Measurements from ENCODE around the gene NIP7. TPM values are rescaled to one million over a fixed set of nuclear protein-coding genes. Genes with fewer than 3 reads are reported as not detected.
A peak's percentile ranks its signal among the peaks of the same experiment; 100 is the strongest.

Gene NIP7
- total RNA-seq, 4 donors from 2014 or later, result 8.2 to 17.1 (median 11.7) TPM

- Histone ChIP-seq H3K9me3 (no peaks in the 10 kb centered on the region), H3K27me3 (no peaks in the 10 kb centered on the region), H3K4me3 (no peak overlapping the region), H3K27ac (no peak overlapping the region), H3K36me3 (peaks cover 2 to 80% (median 9%) of the 10 kb centered on the region in 3 donors), H3K4me1 (peaks cover 7 to 47% (median 17%) of the 10 kb centered on the region in 4 donors)
- TF ChIP-seq POLR2A (IDR thresholded peaks at IDR 0.05), result no peak
- TF ChIP-seq, protein P1, sequence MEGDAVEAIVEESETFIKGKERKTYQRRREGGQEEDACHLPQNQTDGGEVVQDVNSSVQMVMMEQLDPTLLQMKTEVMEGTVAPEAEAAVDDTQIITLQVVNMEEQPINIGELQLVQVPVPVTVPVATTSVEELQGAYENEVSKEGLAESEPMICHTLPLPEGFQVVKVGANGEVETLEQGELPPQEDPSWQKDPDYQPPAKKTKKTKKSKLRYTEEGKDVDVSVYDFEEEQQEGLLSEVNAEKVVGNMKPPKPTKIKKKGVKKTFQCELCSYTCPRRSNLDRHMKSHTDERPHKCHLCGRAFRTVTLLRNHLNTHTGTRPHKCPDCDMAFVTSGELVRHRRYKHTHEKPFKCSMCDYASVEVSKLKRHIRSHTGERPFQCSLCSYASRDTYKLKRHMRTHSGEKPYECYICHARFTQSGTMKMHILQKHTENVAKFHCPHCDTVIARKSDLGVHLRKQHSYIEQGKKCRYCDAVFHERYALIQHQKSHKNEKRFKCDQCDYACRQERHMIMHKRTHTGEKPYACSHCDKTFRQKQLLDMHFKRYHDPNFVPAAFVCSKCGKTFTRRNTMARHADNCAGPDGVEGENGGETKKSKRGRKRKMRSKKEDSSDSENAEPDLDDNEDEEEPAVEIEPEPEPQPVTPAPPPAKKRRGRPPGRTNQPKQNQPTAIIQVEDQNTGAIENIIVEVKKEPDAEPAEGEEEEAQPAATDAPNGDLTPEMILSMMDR (IDR thresholded peaks at IDR 0.05), result no peak
- TF ChIP-seq EP300 (IDR thresholded peaks at IDR 0.05), result no peak
- WGBS, 2 donors, result 74 to 90% methylated on average over 6 of the region's 6 CpGs
- no peak for DNase-seq (ENCODE audit: low spot score in 2 of 2)
Measured at GRCh38 chr16:69325784-69326171, 13.8 kb upstream of the NIP7 start.

GRCh38 chr16:69326172-69326873 lies 13.2 kb upstream of the NIP7 start:
- 60 to 65% methylated on average over 7 of the region's 7 CpGs for WGBS, 2 donors
- peaks cover 2 to 75% (median 3%) of the 10 kb centered on the region in 3 donors for H3K36me3 ChIP-seq
- no peak overlapping the region for H3K27ac ChIP-seq
- H3K4me1 ChIP-seq, result peaks cover 7 to 53% (median 17%) of the 10 kb centered on the region in 4 donors
- no peak overlapping the region for H3K4me3 ChIP-seq
- no peaks in the 10 kb centered on the region for H3K9me3 ChIP-seq
- DNase-seq (ENCODE audit: low spot score in 2 of 2), result no peak
- no peaks in the 10 kb centered on the region for H3K27me3 ChIP-seq
- TF ChIP-seq, protein P1 (IDR thresholded peaks at IDR 0.05), result no peak
- TF ChIP-seq EP300 (IDR thresholded peaks at IDR 0.05) (no peak), POLR2A (IDR thresholded peaks at IDR 0.05) (no peak)

DNA sequence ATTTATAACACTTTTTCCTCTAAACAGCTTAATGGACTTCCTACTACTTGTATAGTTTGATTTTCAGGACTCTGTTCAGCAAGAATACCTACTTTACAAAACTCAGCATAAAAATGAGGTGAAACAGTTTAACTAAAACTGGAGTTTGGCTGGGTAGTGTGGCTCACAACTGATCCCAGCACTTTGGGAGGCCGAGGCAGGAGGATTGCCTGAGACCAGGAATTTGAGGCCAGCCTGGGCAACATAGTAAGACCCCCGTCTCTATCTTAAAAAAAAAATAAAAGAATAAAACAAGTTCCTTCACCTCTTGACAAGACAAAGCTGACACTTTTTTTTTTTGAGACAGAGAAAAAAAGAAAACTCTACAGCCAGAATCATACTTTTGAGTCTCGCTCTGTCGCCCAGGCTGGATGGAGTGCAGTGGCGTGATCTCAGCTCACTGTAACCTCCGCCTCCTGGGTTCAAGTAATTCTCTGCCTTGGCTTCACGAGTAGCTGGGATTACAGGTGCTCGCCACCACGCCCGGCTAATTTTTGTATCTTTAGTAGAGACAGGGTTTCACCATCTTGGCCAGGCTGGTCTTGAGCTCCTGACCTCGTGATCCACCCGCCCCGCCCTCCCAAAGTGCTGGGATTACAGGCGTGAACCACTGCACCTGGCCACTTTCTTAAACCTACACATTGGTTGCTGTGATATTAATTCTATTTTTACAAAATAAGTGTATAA lies 11.8 kb upstream of the NIP7 start:
- no peak overlapping the region for H3K4me3 ChIP-seq
- no peak for DNase-seq (ENCODE audit: low spot score in 2 of 2)
- H3K27ac ChIP-seq, result no peak overlapping the region
- WGBS, 2 donors, result 91 to 92% methylated on average over 14 of the region's 14 CpGs
- no peak for TF ChIP-seq EP300 (IDR thresholded peaks at IDR 0.05)
- TF ChIP-seq, protein P1 (IDR thresholded peaks at IDR 0.05), result no peak
- TF ChIP-seq POLR2A (IDR thresholded peaks at IDR 0.05), result no peak
- no peaks in the 10 kb centered on the region for H3K9me3 ChIP-seq
- peaks cover 7 to 59% (median 17%) of the 10 kb centered on the region in 4 donors for H3K4me1 ChIP-seq
- H3K36me3 ChIP-seq, result peaks cover 2 to 73% (median 6%) of the 10 kb centered on the region in 3 donors
- no peaks in the 10 kb centered on the region for H3K27me3 ChIP-seq

DNA sequence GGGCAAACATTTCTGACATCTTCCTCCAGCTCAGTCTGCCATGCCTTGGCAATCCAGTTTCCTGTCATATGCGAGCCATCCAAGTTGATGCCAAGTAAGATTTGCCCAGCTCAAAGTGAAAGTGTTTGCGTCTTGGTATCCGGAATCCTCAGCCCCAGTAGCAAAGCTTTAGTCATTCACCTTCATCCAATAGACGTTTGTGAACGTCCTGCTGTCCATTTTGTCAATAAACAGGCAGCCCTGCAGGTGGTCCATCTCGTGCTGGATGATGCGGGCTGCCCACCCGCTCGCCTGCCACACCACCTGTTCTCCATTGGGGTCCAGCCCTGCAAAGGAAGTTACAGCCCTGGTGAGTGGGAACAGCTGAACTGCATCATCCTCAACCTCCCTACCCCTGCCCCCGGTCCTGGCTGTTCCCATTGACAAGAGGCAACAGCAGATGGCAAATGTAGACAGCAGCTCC lies 10.7 kb upstream of the NIP7 start:
- H3K36me3 ChIP-seq, result peaks cover 0 to 73% (median 7%) of the 10 kb centered on the region in 3 donors
- no peaks in the 10 kb centered on the region for H3K27me3 ChIP-seq
- no peaks in the 10 kb centered on the region for H3K9me3 ChIP-seq
- peaks cover 7 to 66% (median 17%) of the 10 kb centered on the region in 4 donors for H3K4me1 ChIP-seq
- DNase-seq (ENCODE audit: low spot score in 2 of 2), result no peak
- H3K27ac ChIP-seq, result no peak overlapping the region
- H3K4me3 ChIP-seq, result peak overlapping the region in 2 of 4 donors; percentile 84 to 90
- no peak for TF ChIP-seq EP300 (IDR thresholded peaks at IDR 0.05)
- TF ChIP-seq, protein P1 (IDR thresholded peaks at IDR 0.05), result no peak
- TF ChIP-seq POLR2A (IDR thresholded peaks at IDR 0.05), result no peak
- WGBS, 2 donors, result 52 to 72% methylated on average over 10 of the region's 10 CpGs
